ENCODE measurements around the gene ZNF506.
"Not testable (repeated sequence)": the region's sequence is repeated elsewhere in the genome, so short reads cannot be mapped to it uniquely, and the experiment has no call there.

The ZNF506 gene

DNA sequence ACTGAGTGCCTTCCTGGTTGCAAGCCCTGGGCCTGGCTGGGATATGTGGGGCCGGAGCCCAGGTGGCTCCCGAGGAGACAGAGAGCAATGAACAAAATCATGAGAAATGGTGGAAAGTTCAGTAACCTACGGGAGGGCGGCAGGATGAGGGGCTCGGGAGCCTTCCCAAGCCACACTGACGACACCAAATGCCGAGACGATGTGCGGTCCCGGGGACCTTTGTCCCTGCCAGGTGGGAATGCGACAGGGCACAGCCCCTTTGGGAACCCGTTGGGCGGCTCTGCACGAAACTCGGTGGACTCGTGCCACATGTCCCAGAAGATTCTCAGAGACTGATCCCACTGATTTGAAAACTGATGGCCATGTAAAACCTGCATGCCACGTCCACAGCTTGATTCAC, 76.9 kb downstream of the ZNF506 start:
- DNase-seq (ENCODE audit: low spot score): no peak

DNA sequence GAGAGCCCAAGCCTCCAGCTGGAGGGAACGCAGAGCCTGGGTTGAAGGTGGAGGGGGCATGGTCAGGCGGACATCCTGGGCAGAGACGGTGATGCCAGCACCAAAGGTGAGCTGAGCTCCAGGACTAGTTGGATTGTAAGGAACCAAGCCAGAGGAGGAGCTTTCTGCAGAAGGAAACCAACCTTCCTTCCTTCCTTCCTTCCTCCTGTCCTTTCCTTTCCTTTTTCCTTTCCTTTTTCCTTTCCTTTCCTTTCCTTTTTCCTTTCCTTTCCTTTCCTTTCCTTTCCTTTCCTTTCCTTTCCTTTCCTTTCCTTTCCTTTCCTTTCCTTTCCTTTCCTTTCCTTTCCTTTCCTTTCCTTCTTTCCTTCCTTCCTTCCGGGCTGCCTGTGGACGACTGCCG, 77.6 kb downstream of the ZNF506 start:
- DNase-seq (ENCODE audit: low spot score): not testable (repeated sequence)

DNA sequence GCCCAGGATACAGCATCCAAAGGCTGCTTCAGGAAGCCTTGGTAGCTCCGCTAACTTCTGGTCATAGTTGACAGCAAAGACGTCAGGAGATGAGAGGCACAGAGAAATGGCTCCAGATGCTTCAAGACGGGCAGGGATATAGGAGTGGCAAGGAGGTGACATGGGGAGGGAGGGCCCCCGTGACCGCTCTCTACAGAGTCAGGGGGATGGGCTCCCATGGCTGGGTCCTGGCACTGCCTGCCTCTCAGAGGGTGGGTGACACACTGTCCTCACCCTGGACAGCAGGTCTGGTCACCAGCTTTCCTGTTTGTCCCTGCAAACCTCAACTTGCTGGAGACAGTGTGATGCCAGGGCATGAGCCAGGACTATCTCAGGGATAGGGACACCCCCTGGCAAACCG, 78.4 kb downstream of the ZNF506 start:
- DNase-seq (ENCODE audit: low spot score): no peak

DNA sequence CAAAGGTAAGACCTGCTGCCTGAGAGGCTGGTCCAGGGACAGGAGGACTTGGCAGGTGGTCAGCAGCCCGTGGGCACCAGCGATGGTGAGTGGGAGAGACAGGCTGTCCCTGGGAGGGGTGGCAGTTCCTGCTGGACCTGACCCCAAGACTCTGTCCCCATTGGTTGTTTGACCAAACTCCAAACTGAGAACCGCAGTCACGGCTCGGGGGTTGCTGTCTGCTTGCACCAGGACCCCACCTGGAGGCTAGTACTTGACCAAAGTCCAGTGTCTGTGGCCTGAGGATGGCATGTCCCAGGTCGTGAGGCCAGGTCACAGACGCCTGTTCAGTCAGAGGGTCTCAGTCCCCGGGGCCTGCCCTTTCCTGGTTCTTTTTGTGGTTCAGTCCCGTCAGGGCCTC, 78.8 kb downstream of the ZNF506 start:
- DNase-seq (ENCODE audit: low spot score): no peak
